NCI-H128 (cell line): ENCODE data around the gene CARD19.
A peak's percentile ranks its signal among the peaks of the same experiment; 100 is the strongest.

ENCODE experiments used
- DNase-seq: peaks from one replicate; lab custom pipeline; 2025; ENCODE audit not compliant: unreplicated experiment; lab: John Stamatoyannopoulos, UW

The CARD19 gene

GRCh38 chr9:93149361-93149760, 53.3 kb downstream of the CARD19 start:
- no peak for DNase-seq

GRCh38 chr9:93151097-93151784, 55.2 kb downstream of the CARD19 start:
- no peak for DNase-seq

- DNase-seq: peak; percentile 35
These were observed 58.4 kb downstream of the CARD19 start for GRCh38 chr9:93154293-93154903.

GRCh38 chr9:93155716-93156474, 59.9 kb downstream of the CARD19 start:
- no peak for DNase-seq

GRCh38 chr9:93156475-93157008, 60.5 kb downstream of the CARD19 start:
- no peak for DNase-seq

GRCh38 chr9:93159601-93160471, 63.8 kb downstream of the CARD19 start:
- DNase-seq: peak; percentile 34

- no peak for DNase-seq
These were observed 66.0 kb downstream of the CARD19 start for GRCh38 chr9:93161786-93162562.
